ENCODE measurements around the gene FREM2. TPM values are rescaled to one million over a fixed set of nuclear protein-coding genes. Genes with fewer than 3 reads are reported as not detected.
A peak's percentile ranks its signal among the peaks of the same experiment; 100 is the strongest.

The FREM2 gene
- total RNA-seq, 2 donors from 2014 or later = 12.5 to 17.9 TPM

GRCh38 chr13:38854226-38854625 lies 167.3 kb downstream of the FREM2 start:
- Histone ChIP-seq H3K27ac (no peak overlapping the region), H3K9me3 (no peaks in the 10 kb centered on the region), H3K36me3 (replicated peaks in 1 of 2; ENCODE audit: insufficient read depth in 1 of 2, low read depth in 2 of 2) (peaks cover 0 to 2% of the 10 kb centered on the region in 2 donors), H3K4me3 (no peak overlapping the region), H3K4me1 (no peaks in the 10 kb centered on the region), H3K27me3 (no peaks in the 10 kb centered on the region)
- ATAC-seq (no peak), DNase-seq (no peak)
- TF ChIP-seq CTCF (IDR thresholded peaks at IDR 0.05) (no peak), POLR2A (IDR thresholded peaks at IDR 0.05) (no peak)
- WGBS, 2 donors = 36 to 37% methylated on average over 3 of the region's 3 CpGs
- intact Hi-C loops (cut with DNase I) = no loop called here

- TF ChIP-seq POLR2A (IDR thresholded peaks at IDR 0.05) (no peak), CTCF (IDR thresholded peaks at IDR 0.05) (no peak)
- no peak for DNase-seq
- H3K4me3 ChIP-seq = no peak overlapping the region
- intact Hi-C loops (cut with DNase I) = no loop called here
- peaks cover 0 to 2% of the 10 kb centered on the region in 2 donors for H3K36me3 ChIP-seq (replicated peaks in 1 of 2; ENCODE audit: insufficient read depth in 1 of 2, low read depth in 2 of 2)
- no peaks in the 10 kb centered on the region for H3K4me1 ChIP-seq
- no peaks in the 10 kb centered on the region for H3K9me3 ChIP-seq
- no peak overlapping the region for H3K27ac ChIP-seq
- 90% methylated on average over 4 of the region's 4 CpGs for WGBS, 2 donors
- no peak for ATAC-seq
- H3K27me3 ChIP-seq = no peaks in the 10 kb centered on the region
Measured at GRCh38 chr13:38856065-38856464, 169.2 kb downstream of the FREM2 start.

GRCh38 chr13:38862443-38862842 lies 175.6 kb downstream of the FREM2 start:
- Histone ChIP-seq H3K9me3 (no peaks in the 10 kb centered on the region), H3K27me3 (no peaks in the 10 kb centered on the region), H3K27ac (no peak overlapping the region), H3K4me1 (peaks cover 2% of the 10 kb centered on the region), H3K4me3 (no peak overlapping the region), H3K36me3 (replicated peaks in 1 of 2; ENCODE audit: insufficient read depth in 1 of 2, low read depth in 2 of 2) (no peaks in the 10 kb centered on the region)
- WGBS, 2 donors = 78 to 90% methylated on average over 2 of the region's 2 CpGs
- DNase-seq (no peak), ATAC-seq (no peak)
- TF ChIP-seq POLR2A (IDR thresholded peaks at IDR 0.05) (no peak), CTCF (IDR thresholded peaks at IDR 0.05) (no peak)
- intact Hi-C loops (cut with DNase I) = no loop called here

DNA sequence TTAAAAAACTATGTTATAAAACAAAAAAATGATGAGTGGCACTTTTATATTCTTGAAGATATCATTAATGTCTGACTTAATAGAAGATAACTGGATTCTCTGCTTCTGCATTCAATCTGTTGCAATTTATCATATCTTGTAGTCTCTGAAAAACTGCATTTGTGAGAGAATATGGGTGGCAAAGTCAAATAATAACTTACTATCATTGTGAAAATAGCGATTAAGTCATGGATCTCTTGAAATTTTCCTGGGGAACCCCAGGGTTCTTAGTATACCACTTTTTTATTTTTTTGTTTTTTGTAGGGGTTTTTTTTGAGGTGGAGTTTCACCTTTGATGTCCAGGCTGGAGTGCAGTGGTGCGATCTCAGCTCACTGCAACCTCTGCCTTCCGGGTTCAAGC lies 176.7 kb downstream of the FREM2 start:
- Histone ChIP-seq H3K27me3 (no peaks in the 10 kb centered on the region), H3K4me3 (no peak overlapping the region), H3K27ac (no peak overlapping the region), H3K4me1 (peaks cover 13% of the 10 kb centered on the region), H3K36me3 (replicated peaks in 1 of 2; ENCODE audit: insufficient read depth in 1 of 2, low read depth in 2 of 2) (no peaks in the 10 kb centered on the region), H3K9me3 (no peaks in the 10 kb centered on the region)
- WGBS, 2 donors = 89 to 96% methylated on average over 3 of the region's 3 CpGs
- ATAC-seq = no peak
- no peak for DNase-seq
- TF ChIP-seq CTCF (IDR thresholded peaks at IDR 0.05) = no peak
- TF ChIP-seq POLR2A (IDR thresholded peaks at IDR 0.05) = no peak
- intact Hi-C loops (cut with DNase I) = no loop called here

- Histone ChIP-seq H3K27me3 (no peaks in the 10 kb centered on the region), H3K36me3 (replicated peaks in 1 of 2; ENCODE audit: insufficient read depth in 1 of 2, low read depth in 2 of 2) (no peaks in the 10 kb centered on the region), H3K4me3 (no peak overlapping the region), H3K4me1 (peaks cover 32% of the 10 kb centered on the region), H3K9me3 (no peaks in the 10 kb centered on the region), H3K27ac (no peak overlapping the region)
- DNase-seq (no peak), ATAC-seq (no peak)
- intact Hi-C loops (cut with DNase I) = no loop called here
- WGBS, 2 donors = 45 to 54% methylated on average over 1 of the region's 1 CpG
- TF ChIP-seq POLR2A (IDR thresholded peaks at IDR 0.05) (no peak), CTCF (IDR thresholded peaks at IDR 0.05) (peak in 4 of 7 experiments; percentile 24 to 33 (median 26))
Measured at GRCh38 chr13:38866649-38867048, 179.8 kb downstream of the FREM2 start.

Measured in body of pancreas (tissue), 4 donors.